Neuronal stem cell (in vitro differentiated cells): ENCODE measurements around the gene PXK.

Source experiments
- DNase-seq: peaks from one replicate; pipeline ENCODE4 v3.0.0-alpha.2; 2013; ENCODE audit warnings: low spot score
- H2AFZ ChIP-seq: one replicate; pipeline ENCODE4 v1.6.1; 2013; ENCODE audit warnings: mild to moderate bottlenecking, low read length, inconsistent platforms
- H2AK5ac ChIP-seq: 2 replicates; pipeline ENCODE4 v1.6.1; 2013; ENCODE audit warnings: low read depth, mild to moderate bottlenecking, inconsistent platforms, low read length, moderate library complexity, mixed read lengths
- H2BK120ac ChIP-seq: 2 replicates; pipeline ENCODE4 v1.6.1; 2013; ENCODE audit warnings: low read depth, mild to moderate bottlenecking, inconsistent platforms, low read length, moderate library complexity, mixed read lengths
- H2BK12ac ChIP-seq: one replicate; pipeline ENCODE4 v1.6.1; 2013; ENCODE audit warnings: low read length, inconsistent platforms
- H2BK15ac ChIP-seq: 2 replicates; pipeline ENCODE4 v1.6.1; 2013; ENCODE audit warnings: mild to moderate bottlenecking, low read length, inconsistent platforms, mixed read lengths
- H2BK5ac ChIP-seq: one replicate; pipeline ENCODE4 v1.6.1; 2013; ENCODE audit warnings: inconsistent platforms, mild to moderate bottlenecking, low read length, moderate library complexity
- H3K14ac ChIP-seq: one replicate; pipeline ENCODE4 v1.6.1; 2013; ENCODE audit warnings: low read length, inconsistent platforms
- H3K18ac ChIP-seq: 2 replicates; pipeline ENCODE4 v1.6.1; 2013; ENCODE audit warnings: low read length, inconsistent platforms
- H3K23ac ChIP-seq: 2 replicates; pipeline ENCODE4 v1.6.1; 2013; ENCODE audit warnings: low read depth, mild to moderate bottlenecking, mixed read lengths, low read length, inconsistent platforms; ENCODE audit not compliant: poor library complexity
- H3K27ac ChIP-seq: replicated peaks from 3 replicates; pipeline ENCODE4 v1.5.1; 2013; ENCODE audit warnings: low read length, inconsistent platforms
- H3K27me3 ChIP-seq, 3 experiments: 2 replicates each; pipeline ENCODE4 v1.6.1; 2013; ENCODE audit warnings: low read length in 3 of 3, mild to moderate bottlenecking in 2 of 3, inconsistent platforms in 1 of 3, low read depth in 1 of 3, mixed read lengths in 1 of 3, moderate library complexity in 1 of 3; ENCODE audit not compliant: control insufficient read depth in 3 of 3, insufficient read depth in 3 of 3
- H3K36me3 ChIP-seq, 2 donors: replicated peaks in 1 of 2; 2 replicates each; pipeline ENCODE4 v1.6.1; 2013; ENCODE audit warnings: low read length in 2 of 2; ENCODE audit not compliant: control insufficient read depth in 2 of 2, insufficient read depth in 2 of 2
- H3K4ac ChIP-seq: 2 replicates; pipeline ENCODE4 v1.6.1; 2013; ENCODE audit warnings: inconsistent platforms, mild to moderate bottlenecking, low read length, moderate library complexity
- H3K4me1 ChIP-seq, 2 donors: 1 replicate in 1 of 2; 2 replicates in 1 of 2; pipeline ENCODE4 v1.6.1; 2013; ENCODE audit warnings: low read length in 2 of 2, low read depth in 1 of 2; ENCODE audit not compliant: control insufficient read depth in 2 of 2, insufficient read depth in 1 of 2
- H3K4me2 ChIP-seq: one replicate; pipeline ENCODE4 v1.6.1; 2013; ENCODE audit warnings: mild to moderate bottlenecking, low read length, inconsistent platforms; ENCODE audit not compliant: insufficient read depth, poor library complexity, severe bottlenecking
- H3K4me3 ChIP-seq, 2 donors: 2 replicates each; pipeline ENCODE4 v1.5.1; 2013; ENCODE audit warnings: low read length in 2 of 2, mild to moderate bottlenecking in 2 of 2, inconsistent platforms in 1 of 2, moderate library complexity in 1 of 2
- H3K79me1 ChIP-seq: one replicate; pipeline ENCODE4 v1.6.1; 2013; ENCODE audit warnings: low read depth, mild to moderate bottlenecking, inconsistent platforms, low read length, moderate library complexity
- H3K9ac ChIP-seq: one replicate; pipeline ENCODE4 v1.6.1; 2013; ENCODE audit warnings: mild to moderate bottlenecking, low read depth, low read length, inconsistent platforms; ENCODE audit not compliant: poor library complexity
- H3K9me3 ChIP-seq, 2 donors: replicated peaks in 1 of 2; 2 replicates each; pipeline versions ENCODE3 to v1.6.1; 2013; ENCODE audit warnings: low read length in 2 of 2, mild to moderate bottlenecking in 2 of 2, inconsistent platforms in 1 of 2, low read depth in 1 of 2, mixed read lengths in 1 of 2, moderate library complexity in 1 of 2; ENCODE audit not compliant: control insufficient read depth in 2 of 2, insufficient read depth in 1 of 2
- H4K8ac ChIP-seq: one replicate; pipeline ENCODE4 v1.6.1; 2013; ENCODE audit warnings: low read depth, mild to moderate bottlenecking, inconsistent platforms, low read length, moderate library complexity
- H4K91ac ChIP-seq: one replicate; pipeline ENCODE4 v1.6.1; 2013; ENCODE audit warnings: low read length, low read depth, mild to moderate bottlenecking, inconsistent platforms; ENCODE audit not compliant: poor library complexity
- WGBS, 2 donors: extraction: QIAGEN DNeasy Blood & Tissue Kit; methylation state at CpG; one replicate each; pipeline ENCODE4 v1.1.7; 2013; ENCODE audit warnings: missing lambda C conversion rate in 2 of 2, mixed read lengths in 1 of 2; ENCODE audit not compliant: insufficient read length in 2 of 2, insufficient replicate concordance in 1 of 2; ENCODE audit errors: extremely low coverage in 2 of 2; 5-methylcytosine and 5-hydroxymethylcytosine counted together

The PXK gene

GRCh38 chr3:58384381-58385090 is 51.8 kb downstream of the PXK start:
- no peak overlapping the region for H4K91ac ChIP-seq
- H3K27ac ChIP-seq: no peak overlapping the region
- DNase-seq: no peak
- no peak overlapping the region for H3K18ac ChIP-seq
- no peak overlapping the region for H2BK5ac ChIP-seq
- H2BK120ac ChIP-seq: no peak overlapping the region
- no peaks in the 10 kb centered on the region for H3K27me3 ChIP-seq
- H3K36me3 ChIP-seq: no peaks in the 10 kb centered on the region
- no peak overlapping the region for H2BK15ac ChIP-seq
- no peak overlapping the region for H3K4me3 ChIP-seq
- H3K4me1 ChIP-seq: peaks cover 0 to 3% of the 10 kb centered on the region in 2 donors
- no peak overlapping the region for H3K9ac ChIP-seq
- no peak overlapping the region for H3K23ac ChIP-seq
- H3K4me2 ChIP-seq: no peak overlapping the region
- no peak overlapping the region for H2AK5ac ChIP-seq
- no peaks in the 10 kb centered on the region for H3K79me1 ChIP-seq
- no peak overlapping the region for H4K8ac ChIP-seq
- no peak overlapping the region for H3K14ac ChIP-seq
- no peak overlapping the region for H3K4ac ChIP-seq
- H3K9me3 ChIP-seq: no peaks in the 10 kb centered on the region
- WGBS, 2 donors: no CpG with 5 or more reads among the region's 3 CpGs
- no peak overlapping the region for H2AFZ ChIP-seq
- no peak overlapping the region for H2BK12ac ChIP-seq

DNA sequence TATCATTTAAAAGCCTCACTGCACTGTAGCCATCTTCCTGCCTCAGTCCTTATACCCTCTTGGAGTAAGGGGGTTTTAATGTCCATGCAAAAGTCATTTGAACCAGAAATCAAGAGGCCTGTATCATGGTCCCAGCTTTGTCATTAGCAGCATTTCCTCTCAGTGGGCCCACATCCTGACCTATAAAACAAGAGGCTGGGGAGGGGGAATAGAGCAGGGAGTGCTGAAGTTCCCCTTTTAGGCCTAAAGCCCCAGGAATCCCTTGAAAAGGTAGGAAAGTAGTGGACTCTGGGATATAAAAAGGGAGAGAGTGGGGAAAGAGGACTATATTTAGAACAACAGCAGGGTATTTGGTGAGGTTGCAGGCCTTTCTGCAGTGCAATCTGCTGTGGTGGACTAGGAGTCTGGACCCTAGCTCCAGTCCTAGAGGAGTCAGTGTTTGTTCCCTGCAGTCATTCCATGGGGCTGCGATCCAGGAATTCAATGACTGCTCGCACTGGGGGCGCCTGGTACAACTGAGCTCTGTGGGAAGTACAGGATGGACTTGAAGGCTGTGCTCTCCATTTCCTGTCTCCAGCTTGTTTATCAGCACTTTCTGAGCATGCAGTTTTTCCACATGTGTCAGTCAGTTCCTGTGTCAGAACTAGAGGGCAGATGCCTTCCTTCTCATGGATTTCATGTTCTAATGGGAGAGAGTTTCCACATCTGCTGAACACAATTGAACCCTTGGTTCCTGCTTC is 54.1 kb downstream of the PXK start:
- H2BK120ac ChIP-seq: no peak overlapping the region
- no peak overlapping the region for H3K18ac ChIP-seq
- no peak overlapping the region for H3K27ac ChIP-seq
- H2AK5ac ChIP-seq: no peak overlapping the region
- no peaks in the 10 kb centered on the region for H3K79me1 ChIP-seq
- no peak for DNase-seq
- H2BK15ac ChIP-seq: no peak overlapping the region
- H4K91ac ChIP-seq: no peak overlapping the region
- H3K36me3 ChIP-seq: no peaks in the 10 kb centered on the region
- no peak overlapping the region for H4K8ac ChIP-seq
- no peak overlapping the region for H2AFZ ChIP-seq
- H3K4me1 ChIP-seq: peaks cover 0 to 3% of the 10 kb centered on the region in 2 donors
- no peak overlapping the region for H3K4ac ChIP-seq
- no peak overlapping the region for H3K9ac ChIP-seq
- no peak overlapping the region for H3K4me3 ChIP-seq
- H2BK12ac ChIP-seq: no peak overlapping the region
- no peaks in the 10 kb centered on the region for H3K27me3 ChIP-seq
- no CpG with 5 or more reads among the region's 3 CpGs for WGBS, 2 donors
- H3K23ac ChIP-seq: no peak overlapping the region
- H3K9me3 ChIP-seq: no peaks in the 10 kb centered on the region
- H3K14ac ChIP-seq: no peak overlapping the region
- no peak overlapping the region for H3K4me2 ChIP-seq
- no peak overlapping the region for H2BK5ac ChIP-seq

DNA sequence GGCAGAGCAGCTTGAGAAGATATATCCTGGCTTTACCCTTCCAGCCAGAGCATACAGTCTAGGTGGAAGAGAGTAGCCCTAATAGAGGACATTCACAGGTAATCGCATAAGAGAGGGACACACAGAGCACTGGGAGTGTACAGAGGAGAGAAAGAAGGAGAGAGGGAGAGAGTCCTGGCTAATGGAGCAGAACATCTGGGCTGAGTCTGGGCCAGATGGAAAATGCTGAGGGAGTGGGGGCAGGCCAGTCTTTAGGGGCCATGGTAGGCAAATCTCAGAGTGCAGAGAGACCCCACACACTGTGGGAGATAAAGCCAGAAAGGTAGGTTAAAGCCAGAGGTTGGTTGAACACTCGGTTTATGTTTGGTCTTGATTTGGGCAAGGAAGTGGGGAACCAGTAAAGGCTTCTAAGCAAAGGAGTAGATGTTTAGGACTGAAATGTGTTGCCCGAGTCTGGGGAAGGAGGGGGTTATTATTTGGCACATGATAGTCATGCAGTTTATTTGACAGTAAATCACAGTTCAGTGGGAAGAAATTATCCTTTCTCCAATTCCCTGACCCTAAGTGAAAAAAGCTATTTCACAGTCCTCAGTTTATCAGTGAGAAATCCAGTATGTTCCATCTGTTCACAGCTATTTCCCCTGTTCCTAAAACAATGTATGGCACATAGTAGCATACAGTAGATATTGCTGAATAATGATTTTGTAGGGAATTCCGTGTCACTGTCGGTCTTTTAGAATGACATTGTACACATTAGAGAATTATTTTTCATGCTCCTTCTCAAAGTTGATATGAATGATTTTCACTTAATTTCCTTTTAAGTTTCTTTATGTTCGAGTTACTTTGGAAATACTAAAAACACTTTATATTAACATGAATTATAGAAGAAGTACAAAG is 55.2 kb downstream of the PXK start:
- Histone ChIP-seq H3K14ac (no peak overlapping the region), H3K4me1 (peaks cover 0 to 3% of the 10 kb centered on the region in 2 donors), H2BK120ac (no peak overlapping the region), H4K8ac (no peak overlapping the region), H3K4ac (no peak overlapping the region), H2AFZ (no peak overlapping the region), H3K36me3 (no peaks in the 10 kb centered on the region), H3K27me3 (no peaks in the 10 kb centered on the region), H3K4me3 (no peak overlapping the region), H2BK5ac (no peak overlapping the region), H3K23ac (no peak overlapping the region), H2AK5ac (no peak overlapping the region), H3K18ac (no peak overlapping the region), H4K91ac (no peak overlapping the region), H2BK15ac (no peak overlapping the region), H3K9ac (no peak overlapping the region), H3K27ac (no peak overlapping the region), H2BK12ac (no peak overlapping the region), H3K79me1 (no peaks in the 10 kb centered on the region), H3K9me3 (no peaks in the 10 kb centered on the region), H3K4me2 (no peak overlapping the region)
- no peak for DNase-seq
- WGBS, 2 donors: no CpG with 5 or more reads among the region's 6 CpGs
